Stimulated activated CD4-positive, alpha-beta T cell treated with anti-CD3 and anti-CD28 coated beads, Interleukin-12 subunit alpha, Interleukin-12 subunit beta, amount 100 ng/mL, for 24 hours (primary cell): Measurements from ENCODE around the gene KATNBL1.

ENCODE experiments used
- DNase-seq, 2 experiments: peaks; one replicate each; pipeline ENCODE4 v3.0.0-alpha.2; 2020; ENCODE audit warnings: low read depth in 2 of 2

Gene KATNBL1

DNA sequence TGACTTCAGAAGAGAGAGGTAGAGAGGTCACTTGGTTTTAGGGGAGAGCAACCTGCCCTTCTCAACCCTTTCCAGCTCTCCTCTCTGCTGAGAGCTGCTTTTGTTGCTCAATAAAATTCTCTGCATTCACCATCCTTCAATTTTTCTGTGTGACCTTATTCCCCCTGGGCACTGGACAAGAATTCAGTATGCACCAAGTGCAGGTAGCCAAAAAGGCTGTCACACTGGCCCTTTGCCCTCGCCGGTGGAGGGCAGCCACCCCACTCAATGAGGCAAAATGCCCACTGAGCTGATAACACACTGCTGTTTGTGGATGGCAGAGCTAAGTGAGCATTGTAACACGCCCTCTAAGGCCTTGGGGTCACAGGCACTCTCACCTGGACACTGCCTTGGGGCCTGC lies 95.2 kb downstream of the KATNBL1 start:
- DNase-seq, result no peak

DNA sequence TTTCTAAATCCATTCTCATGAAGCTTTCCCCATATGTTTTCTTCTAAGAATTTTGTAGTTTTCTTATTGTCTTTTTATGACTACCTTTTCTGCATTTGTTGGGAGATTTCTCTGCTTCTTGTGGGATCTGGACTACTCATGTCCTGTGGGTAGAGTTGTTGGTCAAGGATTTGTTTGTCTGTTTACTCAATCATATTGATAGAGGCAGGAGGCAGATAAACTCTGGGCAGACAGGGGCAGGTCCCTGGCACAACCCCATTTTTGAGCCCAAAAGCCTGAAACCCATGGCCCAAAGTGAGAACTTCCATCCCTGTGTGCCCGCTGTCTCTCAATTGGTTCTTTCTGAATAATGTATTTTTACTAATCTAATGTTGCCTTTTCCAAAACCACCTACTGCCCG lies 95.7 kb downstream of the KATNBL1 start:
- no peak for DNase-seq

DNA sequence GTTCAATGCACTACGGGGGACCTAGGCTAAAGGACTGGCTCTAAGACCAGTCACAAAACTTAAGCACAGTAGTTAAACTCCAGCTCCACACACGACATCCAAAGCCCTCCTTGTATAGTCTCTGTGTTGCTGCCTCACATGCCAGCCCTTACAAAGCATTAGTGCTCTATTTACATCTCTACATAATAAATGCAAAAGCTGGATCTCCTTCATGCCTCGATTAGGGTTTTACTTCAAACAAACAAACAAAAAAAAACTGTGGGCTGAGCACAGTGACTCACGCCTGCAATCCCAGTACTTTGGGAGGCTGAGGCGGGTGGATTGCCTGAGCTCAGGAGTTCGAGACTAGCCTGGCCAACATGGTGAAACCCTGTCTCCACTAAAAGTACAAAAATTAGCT lies 98.4 kb downstream of the KATNBL1 start:
- DNase-seq, result no peak

DNA sequence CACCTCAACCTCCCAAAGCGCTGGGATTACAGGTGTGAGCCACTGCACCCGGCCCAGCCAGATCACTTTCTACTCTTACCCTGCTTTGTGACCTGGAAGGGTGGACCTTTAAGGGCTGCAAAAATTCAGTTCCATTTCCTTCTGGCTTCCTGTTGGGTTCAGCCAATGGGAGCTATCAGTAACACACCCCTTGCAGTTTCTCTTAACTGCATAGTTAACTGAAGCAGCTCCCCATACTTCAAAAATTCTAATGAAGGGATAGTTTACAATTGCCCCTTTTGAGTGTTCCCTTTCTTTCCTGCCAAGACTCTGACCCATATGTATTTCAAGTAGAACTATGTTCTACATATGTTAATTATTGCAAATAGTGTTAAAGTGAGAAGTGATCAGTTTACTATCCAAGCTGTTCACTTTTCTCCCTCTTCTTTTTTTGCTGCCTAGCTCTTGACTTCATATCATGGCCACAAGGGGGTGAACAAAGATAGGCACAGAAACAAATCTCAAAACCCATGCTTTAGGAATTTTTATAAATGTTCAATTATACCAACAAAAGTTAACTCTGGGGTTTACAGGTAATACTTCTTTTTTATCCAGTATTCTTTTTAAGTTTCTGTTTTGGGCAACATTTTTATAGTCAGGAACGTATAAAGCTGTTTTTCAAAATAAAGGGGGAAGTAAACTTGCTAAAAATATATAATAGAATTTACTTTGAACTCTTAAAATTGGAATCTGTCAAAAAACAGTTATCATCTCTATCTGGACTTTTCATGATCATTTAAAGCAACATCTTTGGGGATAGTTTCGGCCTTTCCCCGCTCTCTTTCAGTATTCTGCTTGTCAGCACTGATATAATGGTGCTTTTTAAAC lies 99.9 kb downstream of the KATNBL1 start:
- DNase-seq, result no peak

DNA sequence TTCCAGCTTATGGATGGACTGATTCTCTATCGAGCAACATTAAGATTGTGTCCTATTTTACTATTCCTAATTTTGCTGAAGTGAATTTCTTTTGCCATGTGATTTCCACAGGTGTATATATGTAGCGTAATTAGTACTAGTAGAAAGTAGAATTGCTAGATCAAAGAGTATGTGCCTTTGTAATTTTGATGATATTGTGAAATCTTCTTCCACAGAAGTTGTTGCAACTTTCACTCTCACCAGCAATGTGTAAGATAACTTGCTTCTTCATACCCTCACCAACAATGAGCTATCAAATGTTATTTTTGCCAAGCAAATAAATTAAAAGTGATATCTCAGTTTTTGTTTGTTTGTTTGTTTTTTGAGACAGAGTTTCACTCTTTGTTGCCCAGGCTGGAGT lies 102.6 kb downstream of the KATNBL1 start:
- no peak for DNase-seq

DNA sequence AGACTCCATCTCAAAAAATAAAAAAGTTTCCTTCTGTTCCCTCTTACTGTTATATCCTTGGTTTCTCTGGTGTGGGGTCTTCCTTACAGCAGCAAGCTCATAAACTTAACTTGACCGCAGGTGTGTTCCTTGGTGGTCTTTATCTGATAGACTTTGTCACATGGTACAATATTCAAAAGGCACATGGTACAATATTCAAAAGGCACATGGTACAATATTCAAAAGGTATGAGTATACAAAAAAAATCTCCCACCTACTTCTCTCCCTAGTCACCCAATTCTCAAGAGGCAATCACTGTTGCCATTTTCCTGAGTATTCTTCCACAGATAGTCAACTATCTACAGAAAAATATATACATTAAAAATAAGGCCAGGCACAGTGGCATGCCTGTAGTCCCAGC lies 103.5 kb downstream of the KATNBL1 start:
- no peak for DNase-seq

DNA sequence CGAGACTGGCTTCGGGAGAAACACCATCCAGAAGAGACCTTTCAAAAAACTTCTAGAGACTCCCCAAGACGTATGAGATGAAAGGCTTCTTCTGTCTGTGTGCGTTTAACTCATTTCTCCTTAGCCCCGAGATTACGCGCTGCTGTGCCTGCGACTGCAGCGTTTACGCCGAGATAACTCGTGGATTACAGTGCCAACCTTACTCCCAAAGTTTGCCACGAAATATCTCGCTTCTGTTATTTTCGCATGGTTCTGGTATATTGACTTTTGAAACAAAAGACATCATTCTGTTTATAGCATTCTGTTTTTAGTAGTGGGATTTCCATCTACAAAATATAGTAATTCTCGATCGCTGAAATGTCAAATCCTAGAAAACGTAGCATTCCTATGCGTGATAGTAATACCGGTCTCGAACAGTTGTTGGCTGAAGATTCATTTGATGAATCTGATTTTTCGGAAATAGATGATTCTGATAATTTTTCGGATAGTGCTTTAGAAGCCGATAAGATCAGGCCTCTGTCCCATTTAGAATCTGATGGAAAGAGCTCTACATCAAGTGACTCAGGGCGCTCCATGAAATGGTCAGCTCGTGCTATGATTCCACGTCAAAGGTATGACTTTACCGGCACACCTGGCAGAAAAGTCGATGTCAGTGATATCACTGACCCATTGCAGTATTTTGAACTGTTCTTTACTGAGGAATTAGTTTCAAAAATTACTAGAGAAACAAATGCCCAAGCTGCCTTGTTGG lies 107.5 kb downstream of the KATNBL1 start:
- no peak for DNase-seq

DNA sequence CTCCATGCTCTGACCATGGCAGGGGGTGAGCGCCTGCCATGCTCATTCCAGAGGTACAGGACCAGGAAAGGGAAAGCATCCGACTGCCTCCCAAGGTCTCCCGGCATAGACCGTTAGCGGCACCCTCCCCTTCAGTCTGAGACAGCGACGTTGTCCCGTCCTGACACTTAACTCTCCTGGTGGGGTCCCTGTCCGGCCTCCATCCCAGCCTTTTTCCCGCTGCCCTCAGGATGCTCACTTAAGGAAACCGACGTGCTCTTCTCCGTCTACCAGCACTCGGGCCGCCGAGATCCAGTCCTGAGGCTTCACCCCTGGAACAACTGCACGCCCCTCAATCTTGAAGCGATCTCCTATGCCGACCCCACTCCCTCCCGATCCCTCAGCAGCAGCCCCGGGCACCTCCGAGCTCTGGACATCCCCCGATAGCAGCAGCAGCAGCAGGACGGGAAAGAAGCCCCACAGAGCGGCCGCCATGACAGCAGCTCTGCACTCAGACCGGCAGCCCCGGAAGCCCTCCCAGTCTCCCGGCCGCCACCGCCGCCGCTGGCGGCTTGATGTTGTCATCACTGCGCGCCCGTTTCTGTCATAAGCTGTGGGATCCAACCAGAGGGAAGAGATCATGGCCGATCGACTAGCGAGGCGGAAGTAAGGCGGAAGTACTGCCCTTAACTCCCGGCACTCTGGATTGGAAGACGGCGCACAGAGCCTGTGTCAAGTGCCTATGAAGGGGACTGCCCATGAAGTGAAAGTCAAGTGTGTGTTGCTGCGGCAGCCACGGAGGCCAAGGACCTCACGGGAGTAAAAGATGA lies 108.3 kb downstream of the KATNBL1 start, which contains the start of the genes EMC7 and PGBD4:
Gene EMC7, minus strand, starts transcription at position 497 of the 809 bp plus-strand sequence. Its CDS starts 23 bp downstream, at position 474.
Gene PGBD4, plus strand, starts transcription at position 718 of the 809 bp plus-strand sequence. CDS start 449 bp downstream, outside the sequence.
- peak; percentile 99 to 100 for DNase-seq

DNA sequence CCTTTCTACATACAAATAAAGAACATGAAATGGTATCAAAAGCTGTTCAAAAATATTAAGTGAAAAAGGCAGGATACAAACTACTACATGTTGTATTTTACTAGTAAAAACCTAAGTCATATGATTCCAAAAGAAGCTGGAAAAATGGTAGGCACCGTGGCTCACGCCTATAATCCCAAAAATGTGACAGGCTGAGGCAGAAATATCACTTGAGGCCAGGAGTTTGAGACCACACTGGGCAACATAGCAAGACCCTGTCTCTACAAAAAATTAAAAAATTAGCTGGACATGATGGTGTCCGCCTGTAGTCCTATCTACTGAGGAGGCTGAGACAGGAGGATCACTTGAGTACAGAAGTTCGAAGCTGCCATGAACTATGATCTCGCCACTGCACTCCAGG lies 110.0 kb downstream of the KATNBL1 start:
- no peak for DNase-seq
